ENCODE data around the gene RBMS3.

The RBMS3 gene

DNA sequence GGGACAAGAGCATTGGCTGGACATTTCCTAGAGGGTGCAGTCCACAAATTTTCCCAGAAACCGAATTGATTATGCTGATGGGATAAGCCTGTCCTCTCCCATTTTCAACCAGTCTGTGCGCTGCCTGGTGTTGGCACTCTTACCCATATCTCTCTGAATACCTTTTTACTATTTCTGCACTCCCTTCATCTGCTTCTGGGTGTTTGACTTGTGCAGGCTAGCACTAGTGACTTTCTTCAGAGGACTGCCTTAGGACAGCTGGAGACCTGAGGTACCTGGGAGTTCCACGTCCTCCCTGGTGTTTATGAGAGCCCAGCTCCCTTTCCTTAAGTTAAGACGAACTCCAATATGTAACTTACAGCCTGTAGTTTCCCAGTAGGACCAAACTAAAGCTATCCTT is 50.2 kb downstream of the RBMS3 start:
- H3K27me3 ChIP-seq (replicated peaks; ENCODE audit: control insufficient read depth, insufficient read depth, low read length), result no peaks in the 10 kb centered on the region
- no peak for DNase-seq (ENCODE audit: extremely low read depth, insufficient read length)
- no peak overlapping the region for H3K4me3 ChIP-seq (replicated peaks; ENCODE audit: low read depth, low read length)
- TF ChIP-seq, protein P1, sequence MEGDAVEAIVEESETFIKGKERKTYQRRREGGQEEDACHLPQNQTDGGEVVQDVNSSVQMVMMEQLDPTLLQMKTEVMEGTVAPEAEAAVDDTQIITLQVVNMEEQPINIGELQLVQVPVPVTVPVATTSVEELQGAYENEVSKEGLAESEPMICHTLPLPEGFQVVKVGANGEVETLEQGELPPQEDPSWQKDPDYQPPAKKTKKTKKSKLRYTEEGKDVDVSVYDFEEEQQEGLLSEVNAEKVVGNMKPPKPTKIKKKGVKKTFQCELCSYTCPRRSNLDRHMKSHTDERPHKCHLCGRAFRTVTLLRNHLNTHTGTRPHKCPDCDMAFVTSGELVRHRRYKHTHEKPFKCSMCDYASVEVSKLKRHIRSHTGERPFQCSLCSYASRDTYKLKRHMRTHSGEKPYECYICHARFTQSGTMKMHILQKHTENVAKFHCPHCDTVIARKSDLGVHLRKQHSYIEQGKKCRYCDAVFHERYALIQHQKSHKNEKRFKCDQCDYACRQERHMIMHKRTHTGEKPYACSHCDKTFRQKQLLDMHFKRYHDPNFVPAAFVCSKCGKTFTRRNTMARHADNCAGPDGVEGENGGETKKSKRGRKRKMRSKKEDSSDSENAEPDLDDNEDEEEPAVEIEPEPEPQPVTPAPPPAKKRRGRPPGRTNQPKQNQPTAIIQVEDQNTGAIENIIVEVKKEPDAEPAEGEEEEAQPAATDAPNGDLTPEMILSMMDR (IDR thresholded peaks at IDR 0.05; ENCODE audit: insufficient read depth, low read length, poor library complexity, severe bottlenecking), result no peak
- H3K36me3 ChIP-seq (ENCODE audit: control insufficient read depth, insufficient read depth, low read length), result no peaks in the 10 kb centered on the region

DNA sequence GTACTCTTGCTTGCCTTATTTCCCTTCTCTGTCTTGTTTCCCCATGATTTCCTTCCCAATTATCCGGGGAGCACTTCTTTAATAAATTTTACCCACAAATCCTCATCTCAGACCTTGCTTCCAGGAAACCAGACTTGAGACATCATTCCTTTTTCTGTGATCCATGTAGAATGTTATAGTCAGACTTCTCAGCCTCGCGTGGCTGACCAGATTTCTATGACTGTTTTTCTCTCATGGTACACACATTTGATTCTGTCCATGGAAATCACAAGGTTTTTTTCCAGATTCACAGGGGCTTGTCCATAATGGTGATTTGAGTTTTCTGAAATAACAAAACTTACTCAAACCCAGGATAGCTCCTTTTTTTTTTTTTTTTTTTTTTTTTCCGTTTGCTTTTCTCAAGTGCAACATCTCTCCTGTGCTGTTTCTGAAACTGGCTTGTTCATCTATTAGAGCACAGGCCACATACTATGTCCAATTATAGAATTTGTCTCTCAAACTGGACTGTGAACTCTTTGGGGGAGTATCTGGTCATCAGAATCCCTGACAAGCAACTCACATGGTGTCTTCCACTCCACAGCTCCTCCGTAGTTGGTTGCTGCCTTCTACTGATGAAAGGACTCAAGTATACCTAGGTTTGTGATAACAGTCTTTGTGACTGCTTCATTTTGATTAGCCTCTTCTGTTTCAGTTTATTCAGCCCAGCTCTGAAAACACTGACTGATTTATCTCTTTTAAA is 50.8 kb downstream of the RBMS3 start:
- DNase-seq (ENCODE audit: extremely low read depth, insufficient read length), result no peak
- no peaks in the 10 kb centered on the region for H3K36me3 ChIP-seq (ENCODE audit: control insufficient read depth, insufficient read depth, low read length)
- H3K27me3 ChIP-seq (replicated peaks; ENCODE audit: control insufficient read depth, insufficient read depth, low read length), result no peaks in the 10 kb centered on the region
- no peak overlapping the region for H3K4me3 ChIP-seq (replicated peaks; ENCODE audit: low read depth, low read length)
- TF ChIP-seq, protein P1 (IDR thresholded peaks at IDR 0.05; ENCODE audit: insufficient read depth, low read length, poor library complexity, severe bottlenecking), result no peak

DNA sequence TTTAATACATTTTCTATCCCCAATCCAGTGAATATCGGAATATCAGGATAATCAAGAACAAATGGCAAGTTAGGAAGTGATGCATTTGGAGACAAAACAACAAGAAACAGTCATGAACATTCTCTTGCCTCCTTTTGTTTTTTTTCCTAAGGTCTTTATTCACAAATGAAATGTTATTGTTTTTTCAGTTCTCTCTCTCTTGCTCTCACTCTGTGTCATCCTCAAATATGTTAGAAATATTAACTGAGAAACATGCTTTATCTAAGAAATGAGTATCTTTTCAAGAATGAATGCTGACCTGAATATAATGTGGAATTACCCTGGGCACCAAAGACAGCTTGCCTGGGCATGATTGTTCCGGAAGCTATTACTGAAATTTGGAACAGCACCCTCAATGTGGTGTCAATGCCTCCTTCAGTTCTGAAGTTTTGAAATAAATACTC is 51.3 kb downstream of the RBMS3 start:
- TF ChIP-seq, protein P1 (IDR thresholded peaks at IDR 0.05; ENCODE audit: insufficient read depth, low read length, poor library complexity, severe bottlenecking), result no peak
- DNase-seq (ENCODE audit: extremely low read depth, insufficient read length), result no peak
- Histone ChIP-seq H3K27me3 (replicated peaks; ENCODE audit: control insufficient read depth, insufficient read depth, low read length) (no peaks in the 10 kb centered on the region), H3K36me3 (ENCODE audit: control insufficient read depth, insufficient read depth, low read length) (no peaks in the 10 kb centered on the region), H3K4me3 (replicated peaks; ENCODE audit: low read depth, low read length) (no peak overlapping the region)

DNA sequence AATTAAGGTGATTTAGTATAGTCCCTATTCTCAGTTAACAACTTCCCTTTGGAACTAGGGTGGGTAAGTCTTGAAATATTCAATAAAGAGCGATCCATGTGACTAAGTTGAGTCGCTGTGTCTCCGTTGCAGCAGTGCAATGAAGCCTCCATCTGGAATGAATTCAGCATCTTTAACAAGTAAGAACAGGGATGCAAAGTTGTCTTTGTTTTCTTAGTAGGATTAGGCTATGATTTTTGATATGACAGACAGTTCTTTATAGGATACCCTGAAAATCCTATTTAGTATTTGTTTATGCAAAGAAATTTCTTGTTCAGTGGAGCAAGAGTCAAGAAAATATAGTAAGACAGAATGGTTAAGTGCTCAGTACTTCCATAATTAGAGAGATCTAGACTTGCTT is 52.7 kb downstream of the RBMS3 start:
- Histone ChIP-seq H3K36me3 (ENCODE audit: control insufficient read depth, insufficient read depth, low read length) (no peaks in the 10 kb centered on the region), H3K4me3 (replicated peaks; ENCODE audit: low read depth, low read length) (no peak overlapping the region), H3K27me3 (replicated peaks; ENCODE audit: control insufficient read depth, insufficient read depth, low read length) (no peaks in the 10 kb centered on the region)
- DNase-seq (ENCODE audit: extremely low read depth, insufficient read length), result no peak
- TF ChIP-seq, protein P1 (IDR thresholded peaks at IDR 0.05; ENCODE audit: insufficient read depth, low read length, poor library complexity, severe bottlenecking), result no peak

DNA sequence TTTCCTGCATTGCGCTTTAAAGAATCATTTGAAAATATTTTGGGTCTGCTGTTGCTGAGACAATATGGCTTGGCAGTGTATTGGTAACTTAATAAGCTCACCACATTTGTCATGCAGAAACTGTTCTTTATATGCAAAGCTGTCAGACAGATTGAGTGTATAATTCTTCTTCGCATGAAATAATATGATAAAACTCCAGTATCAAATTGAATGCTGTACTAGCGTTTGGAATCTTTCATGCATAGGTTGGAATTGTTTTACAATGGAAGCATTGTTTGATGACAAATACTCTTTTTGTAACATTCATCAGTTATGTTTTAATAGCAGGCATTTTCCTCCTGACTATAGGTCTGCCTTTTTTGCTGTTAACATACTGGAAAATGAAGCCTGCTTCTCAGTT is 53.8 kb downstream of the RBMS3 start:
- DNase-seq (ENCODE audit: extremely low read depth, insufficient read length), result no peak
- TF ChIP-seq, protein P1 (IDR thresholded peaks at IDR 0.05; ENCODE audit: insufficient read depth, low read length, poor library complexity, severe bottlenecking), result no peak
- Histone ChIP-seq H3K27me3 (replicated peaks; ENCODE audit: control insufficient read depth, insufficient read depth, low read length) (no peaks in the 10 kb centered on the region), H3K36me3 (ENCODE audit: control insufficient read depth, insufficient read depth, low read length) (no peaks in the 10 kb centered on the region), H3K4me3 (replicated peaks; ENCODE audit: low read depth, low read length) (no peak overlapping the region)
